GM19372 (cell line): ENCODE measurements around the gene KHDRBS1.
"Not testable (repeated sequence)": the region's sequence is repeated elsewhere in the genome, so short reads cannot be mapped to it uniquely, and the experiment has no call there.

Experiments
- ATAC-seq: cut with Tn5 transposase; IDR thresholded peaks from one replicate; pipeline ENCODE4 v1.9.1; 2021; ENCODE audit warnings: mild to moderate bottlenecking, low read depth, moderate library complexity; ENCODE audit not compliant: unreplicated experiment

KHDRBS1 gene

DNA sequence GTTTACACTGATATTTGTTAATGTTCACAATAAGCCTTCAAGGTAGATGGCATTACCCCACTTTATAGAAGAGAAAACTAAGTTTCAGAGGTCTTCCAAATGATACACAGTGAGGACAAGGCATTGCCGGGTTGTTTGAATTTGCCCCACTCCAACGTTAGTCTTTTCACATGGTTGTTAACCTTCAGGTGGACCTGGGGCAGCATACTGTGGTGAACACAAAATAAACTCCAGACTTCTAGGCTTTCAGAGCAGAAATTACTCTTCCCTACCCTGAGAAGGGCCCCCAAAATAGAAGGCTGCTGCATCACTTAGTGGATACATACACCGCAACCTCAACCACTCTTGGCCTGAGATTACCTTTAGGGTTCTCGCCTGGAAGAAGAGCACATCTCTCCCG, 3.4 kb upstream of the KHDRBS1 start:
- no peak for ATAC-seq

DNA sequence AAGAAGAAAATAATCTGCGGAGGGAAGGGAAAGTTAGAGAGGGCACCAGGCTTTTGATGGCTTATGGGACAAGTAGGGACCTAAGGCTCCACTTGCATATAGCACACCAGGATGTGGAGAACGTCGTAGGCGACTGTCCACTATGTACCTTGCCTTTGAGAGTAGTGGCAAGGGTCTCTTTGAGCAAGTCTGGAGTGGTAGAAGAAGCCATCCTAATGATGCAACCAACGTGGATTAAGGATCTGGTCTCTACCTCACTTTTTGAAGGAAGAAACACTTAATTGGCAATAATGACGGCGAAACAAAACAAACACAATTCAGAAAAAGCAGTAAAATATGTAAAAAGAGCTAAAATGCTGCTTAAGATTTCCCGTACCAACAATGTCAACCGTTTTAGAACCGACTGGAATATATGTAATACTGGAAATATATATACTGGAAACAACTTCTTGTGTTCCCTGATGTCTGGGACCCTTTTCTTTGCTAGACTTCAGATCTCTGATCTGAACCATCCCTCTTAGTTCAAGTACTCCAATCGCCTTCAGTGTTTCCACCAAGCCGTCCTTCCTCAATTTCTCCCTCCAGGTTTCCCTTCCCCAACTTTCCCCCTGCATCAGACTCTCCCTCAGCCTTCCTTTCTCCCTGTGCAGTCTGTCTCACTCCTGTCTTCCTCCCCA, 821 bp upstream of the KHDRBS1 start:
- no peak for ATAC-seq

DNA sequence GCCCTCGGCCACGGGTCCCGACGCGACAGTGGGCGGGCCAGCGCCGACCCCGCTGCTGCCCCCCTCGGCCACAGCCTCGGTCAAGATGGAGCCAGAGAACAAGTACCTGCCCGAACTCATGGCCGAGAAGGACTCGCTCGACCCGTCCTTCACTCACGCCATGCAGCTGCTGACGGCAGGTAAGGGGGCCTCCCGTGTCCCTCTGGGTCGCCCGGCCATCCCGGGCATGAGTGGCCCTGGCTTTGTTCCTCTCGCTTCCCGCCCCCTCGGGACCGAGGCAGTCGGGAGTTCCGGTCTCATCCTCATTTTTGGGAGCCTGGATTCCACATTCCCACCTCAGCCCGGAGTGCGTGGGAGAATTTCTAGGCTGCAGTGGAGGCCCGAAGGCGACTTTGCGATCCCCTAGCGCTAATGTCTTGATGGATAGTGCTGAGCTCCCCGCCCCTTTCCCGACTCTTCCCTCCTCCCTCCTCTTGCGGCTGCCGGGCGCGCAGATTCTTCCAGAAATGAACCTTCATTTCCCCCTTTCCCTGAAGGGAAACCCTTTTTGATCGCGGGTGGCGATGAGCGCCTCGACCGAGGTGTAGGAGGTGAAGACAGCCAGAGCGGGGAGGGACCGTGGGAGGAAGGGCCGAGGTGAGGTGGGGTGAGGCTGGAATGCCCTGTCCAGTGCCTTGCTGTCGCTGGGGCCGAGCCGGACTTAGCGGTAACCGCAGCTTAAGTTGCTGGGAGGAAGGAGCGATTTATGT, 705 bp downstream of the KHDRBS1 start:
- ATAC-seq: peak; percentile 24

DNA sequence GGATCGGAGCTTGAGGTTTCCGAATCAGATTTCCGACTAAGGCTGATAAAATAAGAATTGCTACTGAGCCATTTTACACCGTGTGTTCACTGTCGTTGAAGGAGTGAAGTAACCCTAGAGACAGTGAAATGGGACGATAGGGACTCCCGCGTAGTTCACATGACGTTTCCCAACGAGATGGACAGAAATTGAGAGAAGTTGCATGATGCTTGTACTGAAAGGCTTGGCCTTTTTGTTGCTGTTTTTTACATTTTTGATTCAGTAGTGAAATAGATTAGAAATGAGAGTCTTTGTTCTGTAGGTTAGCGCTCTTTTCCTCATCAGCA, 1.2 kb downstream of the KHDRBS1 start:
- no peak for ATAC-seq

DNA sequence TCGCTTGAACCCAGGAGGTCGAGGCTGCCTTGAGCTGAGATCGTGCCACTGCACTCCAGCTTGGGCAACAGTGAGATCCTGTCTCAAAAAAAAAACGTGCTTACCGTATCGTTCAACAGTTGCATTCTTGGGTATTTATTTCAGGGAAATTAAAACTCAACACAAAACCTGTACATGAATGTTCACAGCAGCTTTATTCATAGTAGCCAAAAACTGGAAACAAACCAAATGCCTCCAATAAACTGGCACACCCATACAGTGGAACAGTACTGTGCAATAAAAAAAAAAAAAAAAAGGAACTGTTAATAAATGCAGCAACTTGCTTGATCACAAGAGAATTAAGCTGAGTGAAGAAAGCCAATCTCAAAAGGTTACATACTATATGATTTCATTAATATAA, 6.7 kb downstream of the KHDRBS1 start:
- ATAC-seq: no peak

DNA sequence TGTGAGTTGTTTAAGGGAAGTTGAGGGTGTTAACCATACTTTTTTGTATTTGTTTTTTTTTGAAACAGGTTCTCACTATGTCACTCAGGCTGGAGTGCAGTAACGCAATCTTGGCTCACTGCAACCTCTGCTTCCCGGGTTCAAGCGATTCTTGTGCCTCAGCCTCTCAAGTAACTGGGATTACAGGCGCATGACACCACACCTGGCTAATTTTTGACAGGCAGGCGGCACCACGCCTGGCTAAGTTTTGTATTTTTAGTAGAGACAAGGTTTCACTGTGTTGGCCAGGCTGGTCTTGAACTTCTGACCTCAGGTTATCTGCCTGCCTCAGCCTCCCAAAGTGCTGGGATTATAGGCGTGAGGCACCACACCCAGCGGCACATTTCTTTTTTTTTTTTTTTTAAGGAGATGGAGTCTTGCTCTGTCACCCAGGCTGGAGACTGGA, 7.9 kb downstream of the KHDRBS1 start:
- not testable (repeated sequence) for ATAC-seq

DNA sequence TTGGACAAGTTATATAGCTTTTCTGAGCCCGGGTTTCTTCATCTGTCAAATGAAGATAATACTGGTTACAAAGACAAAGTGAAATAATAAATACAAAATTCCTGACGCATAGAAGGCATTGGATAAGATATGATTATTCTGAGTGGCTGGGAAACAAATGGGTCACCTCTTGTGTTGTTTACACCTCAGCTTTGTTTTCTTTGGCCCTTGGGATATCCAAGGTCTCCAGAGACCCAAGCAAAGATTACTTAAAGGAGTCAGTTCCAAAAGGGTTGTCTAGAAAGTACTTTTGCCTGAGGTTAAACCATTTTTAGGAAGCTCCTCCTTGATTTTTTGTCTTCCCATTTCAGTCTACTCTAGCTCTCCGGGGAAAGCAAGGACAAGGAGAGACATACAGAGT, 9.7 kb downstream of the KHDRBS1 start:
- ATAC-seq: no peak

DNA sequence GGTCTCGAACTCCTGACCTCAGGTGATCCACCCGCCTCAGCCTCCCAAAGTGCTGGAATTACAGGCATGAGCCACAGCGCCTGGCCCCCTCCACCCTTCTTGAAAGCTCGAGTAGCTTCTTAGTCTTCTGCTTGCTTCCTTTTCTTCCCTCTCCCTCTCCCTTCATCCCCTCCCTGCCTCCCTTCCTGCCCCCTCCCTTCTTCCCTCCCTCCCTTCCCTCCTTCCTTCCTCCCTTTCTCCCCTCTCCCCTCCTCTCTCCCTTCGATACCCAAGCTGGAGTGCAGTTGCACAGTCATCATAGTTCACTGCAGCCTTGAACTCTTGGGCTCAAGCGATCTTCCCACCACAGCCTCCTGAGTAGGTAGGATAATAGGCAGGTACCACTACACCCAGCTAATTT, 11.8 kb downstream of the KHDRBS1 start:
- ATAC-seq: no peak

DNA sequence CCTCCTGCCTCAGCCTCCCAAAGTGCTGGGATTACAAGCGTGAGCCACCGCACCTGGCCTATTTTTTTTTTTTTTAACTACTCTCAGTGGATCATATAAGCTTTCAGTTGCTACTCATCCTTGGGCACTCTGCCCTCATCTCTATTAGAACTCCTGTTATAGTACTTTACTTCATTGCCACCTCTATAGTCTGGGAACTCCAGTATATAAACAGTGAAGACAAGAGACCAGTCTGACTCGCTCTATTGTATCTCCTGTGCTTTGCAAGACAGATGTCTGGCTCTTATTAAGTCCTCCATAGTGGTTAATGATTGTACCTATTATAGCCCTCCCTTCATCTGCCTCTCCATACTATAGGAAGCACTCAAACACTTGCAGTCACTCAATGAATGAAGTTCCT, 15.1 kb downstream of the KHDRBS1 start:
- no peak for ATAC-seq

DNA sequence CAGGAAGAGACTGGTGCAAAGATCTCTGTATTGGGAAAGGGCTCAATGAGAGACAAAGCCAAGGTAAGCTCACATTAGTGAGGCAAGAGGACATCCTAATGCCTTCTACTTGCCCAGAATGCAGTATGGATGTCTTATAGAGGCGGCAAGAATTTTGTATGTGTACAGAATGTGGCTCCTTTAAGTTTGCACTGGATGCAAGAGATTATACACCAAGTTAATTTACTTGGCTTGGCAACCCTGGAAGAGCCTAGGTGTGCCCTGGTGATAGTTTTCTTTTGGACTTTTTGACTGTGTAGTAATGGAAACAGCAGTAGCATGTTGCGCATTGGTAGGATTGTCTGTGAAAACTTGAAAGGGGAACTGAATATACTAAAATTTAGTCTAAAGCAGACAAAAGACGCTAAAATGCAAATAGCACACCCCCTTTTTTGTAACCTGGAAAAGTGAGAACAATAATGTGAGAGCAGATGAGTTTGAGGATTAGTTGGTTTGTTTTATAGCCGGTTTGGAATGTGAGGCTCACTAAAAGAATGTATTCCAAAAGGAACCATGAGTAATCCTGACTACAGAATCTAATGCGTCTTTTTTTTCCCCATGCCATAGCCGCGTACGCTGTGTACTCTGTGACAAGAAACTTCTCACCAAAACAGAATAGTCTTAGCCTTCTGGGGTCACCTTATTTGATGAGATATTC, 18.1 kb downstream of the KHDRBS1 start:
- ATAC-seq: no peak

DNA sequence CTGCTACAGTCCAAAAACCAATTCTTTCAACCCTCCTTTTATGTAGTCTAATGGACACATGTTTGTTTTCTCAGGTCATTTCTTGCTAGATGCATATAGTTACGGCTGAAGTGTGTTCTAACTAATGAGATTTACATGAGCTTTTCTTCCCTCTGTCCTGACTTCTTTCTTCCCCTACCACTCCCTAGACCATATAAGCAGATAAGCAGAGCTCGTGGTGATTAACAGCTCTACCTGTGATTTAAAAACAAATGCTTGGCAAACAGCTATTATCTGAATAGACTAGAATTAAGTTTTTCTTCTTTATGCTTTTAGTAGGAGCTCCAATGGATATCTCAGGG, 18.6 kb downstream of the KHDRBS1 start:
- no peak for ATAC-seq

DNA sequence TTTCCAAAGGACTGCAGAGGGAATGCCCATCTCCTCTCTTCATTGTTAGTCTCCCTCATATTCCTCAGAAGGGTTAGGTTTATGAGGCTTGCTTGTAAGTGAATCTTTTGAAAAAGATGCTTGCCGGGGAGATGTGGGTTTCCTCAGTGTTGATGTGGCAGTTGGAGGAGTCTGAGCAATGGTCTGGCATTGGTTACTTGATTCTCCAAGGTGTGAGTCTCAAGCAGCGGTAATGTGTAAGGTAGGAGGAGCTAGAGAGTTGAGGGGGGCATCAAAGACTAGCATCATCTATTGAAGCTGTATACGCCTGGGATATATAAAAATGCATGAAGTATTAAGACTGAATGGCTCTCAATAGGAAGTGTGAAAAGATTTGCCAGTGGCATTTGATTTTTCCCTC, 21.5 kb downstream of the KHDRBS1 start:
- no peak for ATAC-seq

DNA sequence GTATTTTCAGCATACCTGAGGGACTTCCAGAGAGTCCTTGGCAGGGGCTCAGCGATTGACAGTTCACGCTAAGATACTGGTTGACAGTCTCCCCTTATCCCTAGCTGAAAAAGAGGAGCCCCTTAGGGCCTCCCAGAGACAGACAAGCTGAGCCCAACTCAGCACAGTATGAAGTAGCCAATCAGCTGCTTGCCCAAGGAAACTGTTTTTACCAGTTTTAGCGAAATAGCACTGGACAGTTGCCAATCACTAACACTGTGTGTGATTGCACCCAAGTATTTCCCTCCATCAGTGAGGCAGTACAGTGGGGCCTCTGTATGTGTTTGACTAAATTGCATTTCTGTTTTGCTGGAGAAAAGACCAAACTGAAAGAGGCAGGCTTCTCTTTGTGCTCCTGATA, 27.0 kb downstream of the KHDRBS1 start:
- ATAC-seq: no peak

DNA sequence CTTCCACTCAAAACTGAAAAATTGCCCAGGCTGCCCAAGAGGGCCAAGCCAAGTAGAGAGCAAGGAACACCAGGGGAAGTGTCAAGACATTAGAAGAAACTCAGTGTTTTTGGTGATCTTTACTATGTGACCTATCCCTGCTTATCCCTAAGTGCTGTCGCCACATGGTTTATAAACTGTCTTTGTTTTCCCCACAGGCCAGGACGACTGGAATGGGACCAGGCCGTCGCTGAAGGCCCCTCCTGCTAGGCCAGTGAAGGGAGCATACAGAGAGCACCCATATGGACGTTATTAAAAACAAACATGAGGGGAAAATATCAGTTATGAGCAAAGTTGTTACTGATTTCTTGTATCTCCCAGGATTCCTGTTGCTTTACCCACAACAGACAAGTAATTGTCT, 28.7 kb downstream of the KHDRBS1 start:
- no peak for ATAC-seq

DNA sequence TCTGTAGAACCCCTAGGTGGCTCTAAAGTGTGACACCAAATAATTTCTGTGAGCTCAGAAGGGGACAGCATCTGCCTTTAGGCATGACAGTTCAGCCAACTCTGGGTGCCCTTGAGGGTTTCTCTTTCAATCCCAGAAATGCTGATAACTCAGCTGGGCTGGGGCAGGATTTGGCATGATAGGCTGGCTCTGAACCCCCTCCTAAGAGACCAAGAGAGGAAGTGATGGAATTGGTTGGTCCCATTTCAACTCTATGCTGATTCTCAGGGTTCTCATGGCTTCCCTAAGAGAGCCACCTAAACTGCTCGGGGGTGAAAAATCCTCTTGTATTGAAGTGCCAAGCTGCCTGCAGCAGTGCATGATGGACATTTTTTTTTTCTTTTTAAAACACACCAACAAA, 30.6 kb downstream of the KHDRBS1 start:
- ATAC-seq: no peak

DNA sequence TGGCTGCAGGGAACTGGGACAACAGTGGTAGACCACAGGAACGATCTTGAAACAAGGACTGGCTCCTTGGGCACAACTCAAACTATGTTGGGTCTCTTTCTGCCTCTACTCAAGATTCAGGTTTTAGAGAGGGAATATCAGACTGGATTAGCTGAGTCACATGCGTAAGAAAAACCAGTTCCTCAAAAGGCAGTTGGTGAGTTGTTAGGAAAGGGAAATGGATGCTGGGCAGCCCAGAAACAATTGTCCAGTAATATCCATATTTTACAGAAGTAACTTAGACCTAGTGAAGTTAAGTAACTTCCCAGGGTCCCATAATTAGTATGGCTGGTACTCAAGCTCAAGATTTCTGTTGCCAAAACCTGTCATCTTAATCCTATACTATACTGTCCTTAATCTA, 32.1 kb downstream of the KHDRBS1 start:
- ATAC-seq: no peak

DNA sequence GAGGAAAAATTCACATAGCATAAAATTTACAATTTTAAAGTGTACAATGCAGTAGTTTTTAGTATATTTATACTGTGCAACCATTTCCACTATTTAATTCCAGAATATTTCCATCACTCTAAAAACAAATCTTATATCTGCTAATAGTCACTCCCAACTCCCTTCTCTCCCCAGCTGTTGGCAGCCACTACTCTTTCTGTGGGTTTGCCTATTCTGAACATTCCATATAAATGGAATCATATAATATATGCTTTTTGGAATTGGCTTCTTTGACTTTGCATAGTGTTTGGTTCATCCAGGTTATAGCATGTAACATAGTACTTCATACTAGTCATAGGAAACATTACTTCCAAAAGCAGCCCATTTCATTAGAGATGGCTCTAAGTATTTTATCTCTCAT, 34.0 kb downstream of the KHDRBS1 start:
- ATAC-seq: no peak

DNA sequence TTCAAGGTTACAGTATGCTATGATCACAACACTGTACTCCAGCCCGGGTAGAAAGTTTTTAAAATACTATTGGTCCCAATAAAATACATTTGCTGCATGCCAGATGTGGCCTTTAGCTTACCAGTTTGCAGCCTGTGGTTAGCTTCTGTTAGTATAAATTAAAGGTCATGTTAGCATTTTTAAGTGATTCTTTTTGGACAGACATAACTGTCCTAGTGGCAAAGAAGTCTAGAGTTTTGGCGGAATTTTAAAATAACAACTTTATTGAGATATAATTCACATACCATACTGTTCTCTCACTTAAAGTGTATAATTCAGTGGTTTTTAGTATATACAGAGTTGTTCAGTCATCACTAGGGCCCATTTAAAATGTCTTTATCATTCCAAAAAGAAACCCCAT, 34.8 kb downstream of the KHDRBS1 start:
- ATAC-seq: no peak

DNA sequence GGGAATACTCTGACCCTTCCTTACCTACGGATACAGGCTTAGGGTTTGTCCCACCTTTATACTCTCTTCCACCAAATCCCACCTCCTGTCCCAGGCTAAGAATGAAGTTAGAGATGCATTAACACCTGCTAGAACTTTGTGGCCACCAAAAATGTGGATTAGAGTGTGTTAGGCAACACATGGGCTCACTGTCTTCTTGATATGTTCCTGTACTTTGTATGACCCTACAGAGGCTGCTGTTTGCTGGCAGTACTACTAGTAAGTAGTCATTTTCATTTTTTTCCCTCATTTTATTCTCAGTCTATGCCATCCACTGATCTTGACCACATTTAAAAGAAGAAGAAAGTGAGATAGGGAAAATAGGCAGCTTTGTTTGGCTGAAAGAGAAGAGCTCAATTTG, 38.0 kb downstream of the KHDRBS1 start:
- ATAC-seq: no peak

DNA sequence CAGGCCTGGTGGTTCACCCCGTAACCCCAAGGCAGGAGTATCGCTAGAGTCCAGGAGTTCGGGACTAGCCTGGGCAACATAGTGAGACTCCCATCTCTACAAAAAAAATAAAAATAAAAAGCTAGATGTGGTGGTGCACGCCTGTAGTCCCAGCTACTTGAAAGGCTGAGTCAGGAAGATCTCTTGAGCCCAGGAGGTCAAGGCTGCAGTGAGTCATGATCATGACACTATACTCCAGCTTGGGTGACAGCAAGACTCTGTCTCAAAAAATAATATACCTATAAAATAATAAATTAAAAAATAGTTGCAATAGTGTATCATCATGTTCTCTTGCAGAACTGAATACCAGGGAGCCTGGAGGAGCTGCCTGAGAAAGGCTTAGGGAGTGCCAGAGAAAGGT, 39.2 kb downstream of the KHDRBS1 start:
- no peak for ATAC-seq

DNA sequence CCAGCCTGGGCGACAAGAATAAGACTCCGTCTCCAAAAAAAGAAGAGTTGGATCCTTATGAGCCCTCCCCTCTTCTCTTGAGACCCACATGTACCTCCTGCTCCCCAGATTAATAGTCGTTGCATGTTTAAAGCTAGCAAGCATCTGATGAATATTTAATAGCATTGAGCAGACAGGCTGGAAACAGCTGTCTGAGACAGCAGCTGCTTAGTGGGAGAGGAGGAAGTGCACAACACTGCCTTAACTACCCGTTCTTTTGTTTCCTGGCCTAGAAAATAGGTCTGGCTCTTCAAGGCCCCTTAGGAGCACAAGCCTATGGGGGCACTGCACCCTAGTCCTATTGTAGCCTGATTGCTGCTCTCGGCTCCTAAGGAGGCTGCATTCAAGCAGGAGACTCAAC, 41.7 kb downstream of the KHDRBS1 start:
- no peak for ATAC-seq

DNA sequence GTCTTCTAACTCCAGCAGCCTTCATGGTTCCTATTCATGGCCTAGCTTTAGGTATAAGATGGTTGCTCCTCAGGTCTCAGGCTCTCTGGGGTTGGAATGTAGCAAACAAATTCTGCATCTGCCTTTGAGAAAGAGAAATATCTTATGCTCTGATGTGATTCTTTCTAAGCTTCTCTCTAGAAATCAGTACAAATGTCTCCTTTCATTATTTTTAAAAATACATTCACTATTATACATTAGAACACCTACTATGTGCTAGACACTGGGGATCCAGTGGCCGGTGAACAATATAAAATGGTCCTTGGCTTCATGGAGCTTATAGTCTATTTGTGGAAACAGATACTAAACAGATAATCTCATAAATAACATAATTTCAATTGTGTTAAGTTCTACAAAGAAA, 42.9 kb downstream of the KHDRBS1 start:
- no peak for ATAC-seq
